NCI-H226 (cell line): Measurements from ENCODE around the gene OR51Q1.
A peak's percentile ranks its signal among the peaks of the same experiment; 100 is the strongest.

ENCODE experiments used
- DNase-seq: peaks from one replicate; pipeline ENCODE4 v3.0.0-alpha.2; 2015

OR51Q1 gene

DNA sequence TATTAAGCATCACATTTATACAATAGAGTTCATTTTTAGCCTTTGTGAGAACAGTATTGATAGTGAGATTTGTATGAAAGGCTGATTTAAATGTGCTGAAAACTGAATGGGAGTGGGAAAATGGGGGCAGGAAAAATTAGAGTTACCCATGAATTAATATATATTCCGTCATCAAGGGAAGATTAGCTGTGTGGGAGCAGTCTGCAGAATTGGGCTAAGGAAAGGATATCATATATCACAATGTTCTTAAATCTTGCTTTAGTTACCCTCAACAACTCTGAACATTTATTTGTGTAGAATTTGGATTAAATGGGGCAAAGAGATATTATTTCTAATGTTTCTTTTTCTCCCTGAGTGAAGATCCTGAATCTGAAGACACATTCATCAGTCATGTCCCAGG, at the start of gene OR51Q1:
Gene OR51Q1 (plus strand): TSS at position 301 of the 400 bp plus-strand sequence. CDS start 90 bp downstream, at position 391.
- no peak for DNase-seq

DNA sequence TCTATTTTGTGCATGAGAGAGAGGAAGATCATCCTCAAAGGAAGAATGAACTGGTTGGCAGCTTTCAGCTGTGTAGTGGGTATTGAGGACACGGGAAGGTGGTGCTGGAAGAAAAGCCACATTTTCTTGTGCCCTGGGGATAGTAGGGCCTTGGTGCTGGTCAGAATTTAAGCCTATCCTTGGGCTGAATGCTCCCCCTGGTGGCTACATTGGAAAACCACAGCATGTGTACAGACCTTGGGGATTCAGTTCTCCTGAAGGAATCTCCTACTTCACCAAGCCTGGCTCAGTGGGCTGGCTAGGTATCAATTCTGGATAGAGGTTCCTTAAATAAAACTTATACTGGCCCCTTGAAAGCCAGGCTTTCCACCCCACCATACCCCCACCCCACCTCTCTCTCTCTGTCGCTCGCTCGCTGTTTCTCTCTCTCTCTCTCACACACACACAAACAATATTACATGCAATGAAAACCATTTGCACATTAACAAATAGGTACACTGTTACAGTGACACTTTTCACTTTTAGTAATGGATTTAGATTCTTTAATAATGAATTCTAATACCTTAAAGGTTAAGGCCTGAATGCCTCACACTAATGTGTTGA, 41.1 kb upstream of the OR51Q1 start:
- DNase-seq: peak; percentile 47

- DNase-seq: no peak
Observed at GRCh38 chr11:5383576-5383975, 38.3 kb upstream of the OR51Q1 start, which contains the start of gene OR51M1. TSS of gene OR51M1 (plus strand) at chr11:5383812. CDS start at chr11:5389399, 5,587 bp downstream.

- DNase-seq: no peak
Observed at GRCh38 chr11:5384335-5384734, 37.6 kb upstream of the OR51Q1 start.

GRCh38 chr11:5390210-5390609, 31.7 kb upstream of the OR51Q1 start:
- DNase-seq: no peak

- DNase-seq: no peak
Observed at GRCh38 chr11:5394091-5394490, 27.8 kb upstream of the OR51Q1 start.

DNA sequence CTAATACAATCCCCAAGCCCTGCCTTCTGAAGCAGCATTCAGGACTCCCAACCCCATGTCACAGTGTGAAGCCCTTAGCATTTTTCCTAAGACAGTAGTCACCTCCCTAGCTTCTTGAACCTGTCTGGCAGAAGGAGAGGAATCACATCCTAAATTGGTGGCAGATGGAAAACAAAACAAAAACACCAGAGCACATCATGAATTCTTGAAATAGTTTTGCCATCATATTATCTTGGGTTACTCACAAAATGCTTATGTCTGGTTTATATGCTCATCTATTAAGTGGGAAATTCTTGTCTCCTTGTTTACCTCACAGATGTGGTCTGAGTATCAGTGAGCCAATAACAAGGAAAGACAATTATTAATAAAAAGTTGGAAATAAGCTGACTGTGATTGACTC, 23.0 kb upstream of the OR51Q1 start:
- no peak for DNase-seq

DNA sequence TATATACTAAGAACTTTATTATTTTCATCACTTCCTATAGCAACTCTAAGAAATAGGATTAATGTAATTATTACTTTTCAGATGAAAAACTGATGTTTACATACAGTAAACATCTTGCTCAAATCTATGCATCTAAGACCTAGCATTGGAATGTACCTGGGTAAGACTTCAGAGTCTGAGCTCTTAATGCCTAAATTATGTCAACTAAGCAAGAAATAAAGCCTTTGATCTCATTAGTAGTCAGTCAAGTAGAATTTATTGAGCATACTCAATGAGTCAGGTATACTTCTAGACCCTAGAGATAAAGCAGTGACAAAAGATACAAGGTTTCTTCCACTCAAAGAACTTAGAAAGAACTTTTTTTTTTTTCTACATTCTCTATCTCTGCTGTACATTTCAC, 16.7 kb upstream of the OR51Q1 start:
- no peak for DNase-seq

DNA sequence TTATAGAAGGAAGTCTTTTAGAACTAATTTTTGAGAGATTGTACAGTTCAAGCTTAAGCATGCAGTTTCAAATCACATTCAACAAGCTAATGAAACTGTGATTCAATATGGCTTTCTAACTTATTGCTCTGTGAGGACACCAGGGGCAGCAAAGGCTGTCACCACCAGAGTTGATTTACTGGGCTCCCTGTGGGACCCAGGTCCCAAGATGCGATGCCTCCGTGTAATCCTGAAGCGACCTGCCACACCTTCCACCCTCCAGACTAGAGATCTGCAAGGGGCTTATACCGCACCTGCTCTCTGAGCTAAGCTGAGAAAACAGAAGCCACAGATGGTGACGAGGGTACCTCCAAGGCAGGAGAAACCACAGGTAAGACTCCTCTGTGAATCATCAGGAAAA, 918 bp upstream of the OR51Q1 start:
- no peak for DNase-seq

DNA sequence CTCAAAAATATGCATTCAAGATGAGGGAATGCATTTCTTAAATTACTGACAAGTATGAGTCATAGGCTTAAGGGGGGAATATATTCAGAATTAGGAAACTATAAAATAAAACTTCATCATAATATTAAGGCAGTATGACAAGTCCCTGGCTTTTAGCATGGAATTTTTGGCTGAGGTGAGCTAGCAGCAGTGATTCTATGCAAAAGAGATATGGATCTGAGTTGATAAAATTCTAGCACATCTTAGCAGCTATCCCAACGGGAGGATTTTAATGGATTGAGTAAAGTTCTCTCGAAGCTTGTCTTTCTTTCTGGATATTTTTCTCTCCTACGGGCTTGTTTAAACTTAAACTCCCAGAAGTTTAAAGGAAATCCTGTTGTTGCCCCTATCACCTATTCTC, 1.2 kb downstream of the OR51Q1 start:
- DNase-seq: no peak

DNA sequence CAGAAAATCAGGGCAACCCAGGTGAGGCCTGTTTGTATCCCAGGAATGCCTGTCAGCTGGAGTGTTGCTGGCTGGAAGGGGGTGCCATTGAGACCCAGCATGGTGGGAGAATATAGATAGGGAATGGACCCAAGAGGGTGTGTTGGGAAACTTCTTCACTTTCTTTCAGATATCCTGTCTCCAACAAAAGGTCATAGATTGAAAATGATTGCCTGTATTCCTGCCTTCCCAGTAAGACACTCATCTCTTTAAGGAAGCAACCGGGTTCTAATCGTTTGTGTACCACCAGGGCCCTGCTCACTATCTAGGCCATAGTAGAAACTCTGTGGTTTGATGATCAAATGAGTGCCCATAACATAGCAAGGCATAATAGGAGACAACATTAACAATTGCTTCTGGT, 19.5 kb downstream of the OR51Q1 start, which contains the start of gene OR51I1:
Gene OR51I1 (minus strand): TSS at position 101 of the 400 bp plus-strand sequence. CDS start 0 bp downstream, at position 101.
- DNase-seq: no peak

DNA sequence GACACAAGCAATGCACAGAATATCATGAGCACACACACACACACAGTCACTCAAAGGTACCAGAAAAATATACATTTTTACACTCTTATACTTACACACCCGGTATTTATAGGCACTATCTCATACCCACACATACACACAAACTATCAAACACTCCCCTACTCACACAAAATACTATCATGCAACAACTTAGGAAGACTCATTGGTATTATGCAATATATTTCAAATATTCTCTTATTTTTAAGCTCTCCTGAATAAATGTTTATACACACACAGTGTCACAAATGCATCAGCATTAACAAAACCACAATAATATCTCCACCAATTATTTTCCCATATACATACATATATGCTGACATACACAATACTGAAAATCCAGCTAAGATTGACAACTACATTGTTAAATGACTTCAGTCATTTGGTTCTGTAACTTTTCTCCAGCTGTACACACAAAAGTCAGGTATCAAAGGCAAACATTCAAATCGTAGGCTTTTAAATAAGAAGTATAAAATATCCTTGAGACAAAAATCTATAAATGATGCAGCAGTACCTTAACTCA, 22.0 kb downstream of the OR51Q1 start:
- no peak for DNase-seq

DNA sequence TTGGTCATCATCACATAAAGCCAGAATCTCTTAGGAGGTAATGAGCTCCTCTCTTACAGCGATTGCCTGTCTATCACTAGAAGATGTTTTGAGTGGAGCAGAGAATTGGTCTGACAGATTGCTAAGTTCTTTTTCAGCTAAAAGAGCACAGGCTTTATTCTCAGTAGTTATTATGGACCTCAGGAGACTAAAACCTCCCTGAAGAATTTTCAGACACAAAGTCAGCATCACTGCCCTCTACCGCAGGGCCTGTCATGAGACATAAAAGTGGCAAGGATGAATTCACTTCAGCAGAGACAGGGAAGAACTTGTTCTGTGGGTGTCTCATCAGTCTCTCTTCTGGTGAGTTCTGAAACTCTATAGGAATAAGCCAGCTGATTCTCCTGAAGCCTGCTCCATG, 27.1 kb downstream of the OR51Q1 start, which contains the start of gene OR51I2:
Gene OR51I2 (plus strand): TSS at position 301 of the 400 bp plus-strand sequence. CDS start 4,166 bp downstream, outside the sequence.
- no peak for DNase-seq

DNA sequence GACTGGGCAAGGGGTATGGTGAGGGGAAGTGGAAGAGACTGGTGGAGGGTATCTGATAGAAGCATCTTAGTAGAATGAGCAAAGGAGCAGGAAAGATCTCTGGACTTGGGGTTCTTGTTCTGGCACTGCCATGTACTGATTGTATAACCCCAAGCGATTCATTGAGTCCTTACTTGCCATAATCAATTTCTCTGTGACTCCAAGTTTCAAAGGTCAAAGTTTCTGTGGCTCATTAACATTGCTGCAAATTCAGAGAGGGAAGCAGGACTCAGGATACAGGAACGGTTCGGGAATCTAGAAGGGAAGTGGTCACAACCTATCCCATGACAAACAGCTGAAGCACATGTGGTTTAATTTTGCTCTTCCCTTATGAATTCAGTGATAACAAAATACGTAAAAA, 27.5 kb downstream of the OR51Q1 start:
- no peak for DNase-seq

DNA sequence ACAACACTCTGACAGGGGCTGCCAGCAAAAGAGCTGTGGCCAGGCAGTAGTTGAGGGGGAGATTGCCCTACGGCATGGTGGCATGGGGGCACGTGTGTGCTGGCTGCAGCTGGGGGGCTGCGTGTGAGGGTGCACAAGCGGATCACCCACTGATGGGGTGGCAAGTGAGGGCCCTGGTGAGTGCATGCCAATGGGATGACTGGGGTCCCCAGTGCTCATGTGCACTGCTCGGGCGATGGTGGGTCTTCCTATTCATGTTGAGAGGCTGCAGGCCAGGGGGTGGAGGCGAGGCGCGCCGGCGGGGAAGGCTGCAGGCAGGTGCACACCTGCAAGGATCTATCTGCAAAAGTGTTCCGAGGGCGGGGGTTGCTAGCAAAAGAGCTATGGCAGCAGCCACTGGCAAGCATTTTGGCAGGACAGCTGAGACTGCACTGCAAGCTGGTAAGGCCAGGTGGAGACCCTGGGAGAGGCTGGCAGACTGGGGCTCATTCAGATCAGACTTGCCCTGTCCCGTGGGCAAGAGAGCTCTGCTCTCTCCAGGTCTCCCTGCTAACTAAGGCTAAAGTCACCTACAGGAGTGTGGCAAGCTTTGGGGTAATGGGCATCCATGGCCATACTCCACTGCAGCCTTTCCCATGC, 39.2 kb downstream of the OR51Q1 start:
- DNase-seq: no peak

- no peak for DNase-seq
Observed at GRCh38 chr11:5467527-5467926, 45.6 kb downstream of the OR51Q1 start.
